NAMALWA (cell line): ENCODE results near the gene SERPINB13.

Source experiments
- DNase-seq: peaks from one replicate; pipeline ENCODE4 v3.0.0-alpha.2; 2015; ENCODE audit warnings: low spot score

The SERPINB13 gene, protein sequence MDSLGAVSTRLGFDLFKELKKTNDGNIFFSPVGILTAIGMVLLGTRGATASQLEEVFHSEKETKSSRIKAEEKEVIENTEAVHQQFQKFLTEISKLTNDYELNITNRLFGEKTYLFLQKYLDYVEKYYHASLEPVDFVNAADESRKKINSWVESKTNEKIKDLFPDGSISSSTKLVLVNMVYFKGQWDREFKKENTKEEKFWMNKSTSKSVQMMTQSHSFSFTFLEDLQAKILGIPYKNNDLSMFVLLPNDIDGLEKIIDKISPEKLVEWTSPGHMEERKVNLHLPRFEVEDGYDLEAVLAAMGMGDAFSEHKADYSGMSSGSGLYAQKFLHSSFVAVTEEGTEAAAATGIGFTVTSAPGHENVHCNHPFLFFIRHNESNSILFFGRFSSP

DNA sequence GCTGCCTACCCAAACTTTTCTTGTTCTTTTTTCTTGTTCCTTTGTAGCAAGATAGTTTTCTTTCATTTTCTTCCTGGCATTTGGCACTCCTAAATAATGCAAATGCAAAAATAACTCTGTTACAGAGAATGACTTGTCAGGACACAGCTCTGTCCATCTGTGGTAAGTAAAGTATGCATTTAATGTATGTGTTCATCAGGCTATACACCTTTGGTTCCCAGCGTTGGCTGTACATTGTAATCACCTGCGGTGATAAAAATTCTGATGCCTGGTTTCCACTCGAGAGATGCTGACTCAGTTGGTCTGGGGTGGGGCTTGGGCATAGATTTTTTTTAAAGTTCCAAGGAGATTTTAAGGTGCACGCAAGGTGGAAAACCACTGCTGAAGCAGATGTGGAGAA lies at the start of gene SERPINB13:
SERPINB13 (plus strand) TSS at position 378 of the 400 bp plus-strand sequence. CDS start 1,325 bp downstream, outside the sequence.
- no peak for DNase-seq

DNA sequence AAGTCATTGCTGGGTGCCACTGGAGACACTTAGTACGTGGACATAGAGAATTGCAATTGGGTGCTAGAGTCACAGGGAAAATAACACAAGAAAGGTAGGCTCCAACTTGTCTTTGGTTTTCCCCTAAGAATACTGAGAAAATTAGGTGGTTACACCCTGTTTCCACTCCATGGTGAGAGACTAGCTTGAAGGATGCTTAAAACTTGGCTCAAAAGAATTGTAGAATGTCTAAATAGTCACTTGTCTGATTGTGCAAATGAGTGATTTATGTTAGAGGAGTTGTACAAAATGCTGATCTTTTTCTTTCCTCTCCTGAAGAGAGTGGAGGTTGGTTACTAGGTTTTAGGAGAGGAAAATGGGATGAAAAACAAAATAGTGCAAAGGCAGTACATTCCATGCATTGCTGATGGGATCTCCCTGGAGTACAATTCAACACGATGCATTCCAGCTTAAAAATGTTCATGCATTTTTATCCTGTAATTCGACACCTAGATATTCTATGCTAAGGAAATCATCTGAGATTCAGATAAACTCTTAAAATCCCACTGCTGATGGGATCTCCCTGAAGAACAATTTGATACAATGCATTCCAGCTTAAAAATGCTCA lies 47.1 kb upstream of the SERPINB13 start:
- no peak for DNase-seq

DNA sequence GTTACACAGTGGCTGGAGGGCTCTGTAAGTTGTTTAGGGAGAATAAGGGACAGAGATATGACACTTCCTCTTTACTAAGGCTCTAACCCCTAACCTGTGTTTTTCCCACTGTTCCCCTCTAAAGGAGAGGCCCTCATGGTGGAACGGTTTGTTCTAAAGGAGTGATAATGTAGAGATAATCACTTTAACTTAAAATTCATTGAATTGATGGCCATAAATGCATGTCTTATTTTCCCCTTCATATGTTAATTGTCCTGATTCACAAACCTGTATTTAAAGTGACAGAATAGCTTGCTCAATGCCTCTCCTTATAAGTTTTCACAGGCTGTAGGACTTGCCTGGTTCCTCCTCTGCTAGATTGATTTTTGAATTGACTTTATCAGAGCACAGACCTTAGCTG lies 45.1 kb upstream of the SERPINB13 start, which contains the start of gene SERPINB12:
SERPINB12 (plus strand) TSS at position 301 of the 400 bp plus-strand sequence. CDS start 13,791 bp downstream, outside the sequence.
- DNase-seq, result no peak

DNA sequence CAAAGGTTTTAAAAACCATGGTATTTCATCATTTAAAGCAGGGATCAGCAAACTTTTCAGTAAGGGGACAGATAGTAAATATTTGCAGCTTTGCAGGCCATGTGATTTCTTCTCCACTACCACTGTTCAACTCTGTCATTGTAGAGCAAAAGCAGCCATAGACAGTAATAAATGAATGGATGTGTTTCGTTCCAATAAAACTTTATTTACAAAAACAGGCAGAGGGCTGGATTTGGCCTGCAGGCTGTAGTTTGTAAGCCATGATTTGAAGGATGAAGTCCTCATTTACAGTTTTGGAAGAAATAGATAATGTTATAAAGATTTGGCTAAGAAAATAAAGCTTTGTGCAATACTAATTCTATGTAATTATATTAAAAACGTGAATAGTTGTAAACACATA lies 43.1 kb upstream of the SERPINB13 start:
- DNase-seq, result no peak

DNA sequence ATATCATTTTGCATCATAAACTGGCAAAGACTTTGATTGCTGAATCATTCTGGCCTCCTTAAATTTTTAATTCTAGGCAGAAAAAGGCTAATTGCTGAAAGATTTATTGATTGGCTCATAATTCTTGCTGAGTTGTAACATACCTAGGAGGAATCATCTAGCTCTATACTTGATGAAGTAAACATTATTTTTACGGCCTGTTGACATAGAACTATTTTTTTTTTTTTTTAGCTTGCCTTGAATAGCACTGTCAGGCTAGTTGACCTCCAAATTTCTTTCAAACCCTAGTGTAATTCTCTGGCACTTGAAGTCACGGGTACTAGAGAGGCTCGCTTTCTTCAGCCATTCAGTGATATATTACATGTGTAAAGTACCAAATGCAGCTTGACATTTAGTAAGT lies 42.1 kb upstream of the SERPINB13 start:
- no peak for DNase-seq

DNA sequence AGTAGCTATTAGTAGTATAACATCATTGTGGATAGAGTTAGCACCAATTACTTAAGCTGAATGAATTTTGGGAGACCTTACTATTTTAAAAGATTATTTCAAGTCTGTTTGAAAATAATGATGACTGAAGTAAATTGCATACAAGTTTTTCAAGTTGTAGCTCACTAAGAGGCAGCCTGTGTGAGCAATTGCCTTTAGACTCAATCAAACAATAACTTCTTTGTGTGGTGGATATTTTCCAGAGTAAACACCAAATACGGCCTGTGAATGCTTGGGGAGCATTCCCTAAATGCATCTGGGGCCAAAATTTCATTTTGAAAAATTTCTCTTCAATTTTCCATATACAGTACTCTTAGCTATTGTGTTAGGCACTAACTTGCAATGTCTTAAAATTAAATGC lies 37.1 kb upstream of the SERPINB13 start:
- no peak for DNase-seq

DNA sequence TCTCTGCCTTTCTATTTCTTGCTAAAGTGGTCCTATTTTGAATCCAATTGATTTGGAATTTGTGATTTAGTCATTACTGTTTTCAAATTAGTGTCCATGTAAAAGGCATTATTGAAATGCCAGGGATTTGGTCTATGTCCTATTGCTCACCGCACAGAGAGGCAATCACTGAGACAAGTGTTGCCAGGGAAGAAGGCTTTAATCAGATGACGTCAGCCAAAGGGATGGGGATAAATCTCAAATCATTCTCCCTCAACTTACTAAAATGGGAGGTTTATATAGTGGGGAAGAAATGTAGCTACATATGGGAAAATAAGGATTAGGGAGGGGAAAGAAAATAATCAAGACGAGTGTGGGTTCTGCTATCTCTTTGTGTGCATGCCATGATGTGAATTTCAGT lies 35.4 kb upstream of the SERPINB13 start:
- DNase-seq, result no peak

DNA sequence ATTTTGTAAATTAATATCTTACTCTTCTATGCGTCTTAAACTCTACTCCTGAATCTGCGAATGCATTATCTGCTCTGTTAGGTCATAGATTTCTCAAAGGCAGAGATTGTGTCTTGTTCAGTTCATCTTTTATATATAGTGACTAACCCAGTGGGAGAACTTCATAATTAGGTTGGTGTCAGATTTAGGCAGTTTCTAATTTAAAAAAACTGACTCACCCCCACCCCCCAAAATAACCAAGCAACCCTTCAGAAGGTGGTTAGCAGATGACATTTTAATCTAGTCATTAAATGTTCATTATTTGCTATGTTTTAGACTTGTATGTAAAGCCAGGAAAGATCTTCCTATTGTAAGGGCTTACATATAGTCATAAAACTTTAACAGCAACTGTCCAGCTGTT lies 34.6 kb upstream of the SERPINB13 start:
- DNase-seq, result no peak

DNA sequence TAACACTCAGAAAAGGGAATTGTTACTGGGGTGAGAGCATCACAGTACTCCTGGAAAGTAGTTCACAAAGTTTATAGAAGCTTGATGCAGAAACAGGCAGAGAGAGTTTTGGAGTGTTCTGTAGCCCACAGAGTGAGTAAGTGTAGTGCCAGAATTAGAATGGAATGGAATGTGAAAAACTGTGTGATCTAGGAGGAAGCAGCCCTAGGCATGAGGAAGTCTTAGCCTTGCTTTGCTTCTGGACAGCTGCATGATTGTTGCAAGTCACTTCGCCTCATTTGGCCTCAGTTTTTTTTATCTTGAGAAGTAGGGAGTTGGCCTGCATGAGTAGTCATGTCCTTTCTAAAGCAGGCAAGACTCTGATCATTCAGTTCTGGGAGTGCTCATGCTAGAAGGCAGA lies 34.1 kb upstream of the SERPINB13 start:
- no peak for DNase-seq

DNA sequence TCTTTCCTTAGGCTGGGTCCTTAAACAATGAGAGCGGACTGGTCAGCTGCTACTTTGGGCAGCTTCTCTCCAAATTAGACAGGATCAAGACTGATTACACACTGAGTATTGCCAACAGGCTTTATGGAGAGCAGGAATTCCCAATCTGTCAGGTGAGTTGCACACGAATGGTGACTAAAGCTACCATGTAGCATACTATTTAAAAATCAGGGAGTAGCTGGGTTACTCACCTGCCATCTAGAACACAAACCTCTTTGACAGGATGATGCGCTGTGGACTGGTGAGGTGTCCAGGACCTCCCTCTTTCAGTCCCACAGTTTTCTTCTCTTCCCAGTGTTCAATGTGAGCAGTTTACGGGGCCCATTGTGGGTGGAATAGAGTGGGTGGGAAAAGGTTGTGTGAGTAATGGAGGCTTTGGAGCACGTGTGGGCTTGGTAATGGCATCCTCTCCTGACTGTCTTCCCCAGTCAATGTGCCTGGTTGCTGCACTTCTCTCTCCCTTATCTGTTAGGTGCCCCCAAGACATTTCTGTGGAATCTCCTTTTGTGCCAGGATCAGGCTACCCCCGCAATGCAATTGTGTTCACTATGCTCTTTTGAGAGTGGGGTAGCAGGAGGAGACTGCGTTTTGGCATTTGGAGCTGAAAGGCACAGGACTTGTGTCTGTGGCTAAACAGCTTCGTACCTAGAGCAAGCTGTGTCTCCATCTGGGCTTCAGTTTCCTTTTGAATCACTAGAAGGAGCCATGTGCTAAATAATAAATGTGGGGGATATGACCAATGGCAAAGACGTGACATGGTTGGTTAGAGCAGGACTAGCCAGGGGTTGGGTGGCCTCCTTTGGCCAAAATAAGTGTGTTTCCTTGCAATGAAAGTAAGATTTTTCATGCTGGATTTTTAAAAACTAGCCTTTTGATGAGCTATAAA lies 27.3 kb upstream of the SERPINB13 start:
- DNase-seq, result no peak

DNA sequence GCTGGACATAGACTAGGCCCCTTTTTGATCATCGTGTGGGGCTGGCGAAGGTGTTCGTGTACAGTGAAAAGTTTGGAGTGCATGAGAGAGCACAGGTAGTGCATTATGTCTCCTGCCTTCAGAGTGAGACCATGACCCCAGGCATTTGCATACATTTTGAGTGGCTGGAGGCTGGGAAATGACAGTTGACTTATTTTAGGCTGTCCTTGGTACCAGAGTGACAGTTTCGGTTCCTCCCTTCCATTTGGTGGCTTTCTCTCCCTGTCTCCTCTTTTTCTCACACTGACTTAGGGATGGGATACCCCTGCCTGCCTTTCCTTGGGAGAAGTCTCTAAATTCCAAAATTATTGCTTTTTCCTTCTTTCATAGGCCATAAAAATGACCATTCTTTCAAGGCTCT lies 24.9 kb upstream of the SERPINB13 start:
- peak; percentile 38 for DNase-seq

DNA sequence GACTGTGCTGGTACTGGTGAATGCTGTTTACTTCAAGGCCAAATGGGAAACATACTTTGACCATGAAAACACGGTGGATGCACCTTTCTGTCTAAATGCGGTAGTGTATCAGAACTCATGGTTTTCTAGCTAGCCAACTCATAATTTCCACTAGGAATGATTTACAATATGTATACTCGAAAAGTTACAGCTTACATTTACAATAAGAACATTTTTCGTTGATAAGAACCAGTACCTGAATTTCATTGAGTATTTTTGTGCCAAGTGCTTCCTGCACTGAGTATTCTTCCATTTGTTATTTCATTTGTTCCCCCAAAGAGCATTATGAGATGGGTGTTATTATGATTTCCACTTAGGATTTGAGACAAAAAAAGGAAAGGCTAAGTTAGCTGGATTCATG lies 23.1 kb upstream of the SERPINB13 start:
- no peak for DNase-seq

DNA sequence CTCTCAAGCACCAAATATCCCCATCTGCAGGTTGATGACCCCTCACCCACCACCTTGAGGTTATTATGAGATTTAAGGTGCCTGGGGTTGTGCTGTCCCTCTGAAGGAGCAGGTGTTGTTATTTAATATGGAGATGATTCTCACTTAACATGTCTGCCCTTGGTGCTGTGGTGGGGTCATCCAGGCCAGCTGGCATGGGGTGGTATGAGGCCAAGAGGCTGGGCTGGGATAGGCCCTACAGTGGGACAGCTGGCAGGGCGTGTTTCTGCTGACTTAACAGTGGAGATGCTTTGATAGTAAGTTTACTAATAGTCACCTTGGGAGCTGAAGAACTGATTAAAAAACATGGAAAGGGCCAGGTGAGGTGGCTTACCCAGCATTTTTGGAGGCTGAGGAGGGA lies 22.6 kb upstream of the SERPINB13 start:
- DNase-seq, result no peak

DNA sequence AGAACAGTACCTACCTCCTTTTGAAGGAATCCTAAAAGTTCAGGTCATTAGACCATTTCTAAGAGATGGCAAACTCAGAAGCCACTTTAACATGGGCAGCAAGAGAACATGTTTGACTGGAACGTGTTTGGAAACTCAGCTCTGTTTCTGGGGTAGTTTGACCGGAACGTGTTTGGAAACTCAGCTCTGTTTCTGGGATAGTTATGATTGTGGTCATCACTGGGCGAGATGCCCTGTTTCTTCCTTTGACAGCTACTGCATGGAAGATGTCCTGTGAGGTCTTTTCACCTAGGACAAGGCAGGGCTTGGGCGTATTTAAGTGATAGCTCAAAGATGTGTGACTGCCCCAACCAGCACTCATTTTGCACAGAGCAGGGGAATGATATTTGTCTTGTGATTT lies 19.9 kb upstream of the SERPINB13 start:
- DNase-seq, result no peak

DNA sequence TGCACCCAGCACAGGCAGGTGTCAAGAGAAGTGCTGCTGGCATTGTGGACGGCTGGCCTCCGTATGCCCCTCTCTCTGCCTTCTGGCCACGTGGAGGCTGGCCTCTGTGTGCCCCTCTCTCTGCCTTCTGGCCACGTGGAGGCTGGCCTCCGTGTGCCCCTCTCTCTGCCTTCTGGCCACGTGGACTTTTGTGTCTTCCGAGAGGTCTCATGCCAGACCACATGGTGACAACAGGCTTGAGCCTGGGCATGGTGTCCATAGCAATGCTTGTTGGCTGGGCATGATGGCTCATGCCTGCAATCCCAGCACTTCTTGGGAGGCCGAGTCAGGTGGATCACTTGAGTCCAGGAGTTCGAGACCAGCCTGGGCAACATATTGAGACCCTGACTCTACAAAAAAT lies 19.3 kb upstream of the SERPINB13 start:
- DNase-seq, result no peak

DNA sequence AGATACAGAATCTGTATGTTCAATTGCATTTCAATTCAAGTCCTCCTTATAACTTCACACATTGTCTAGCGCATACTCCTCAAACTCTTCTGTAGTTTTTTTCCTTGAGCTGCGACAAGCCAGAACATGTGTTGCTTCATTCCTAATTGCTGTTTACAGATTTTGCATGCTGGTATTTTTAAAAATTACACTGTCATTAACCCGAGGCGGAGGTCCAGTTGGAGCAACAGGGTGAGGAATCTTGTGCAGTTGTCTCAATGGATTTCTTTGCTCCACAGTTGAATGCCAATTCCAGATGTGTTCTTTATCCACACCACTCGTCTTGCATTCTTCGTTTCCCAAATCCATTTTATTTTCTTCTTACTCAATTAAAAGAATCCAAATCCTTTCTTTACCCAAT lies 16.4 kb upstream of the SERPINB13 start:
- no peak for DNase-seq

DNA sequence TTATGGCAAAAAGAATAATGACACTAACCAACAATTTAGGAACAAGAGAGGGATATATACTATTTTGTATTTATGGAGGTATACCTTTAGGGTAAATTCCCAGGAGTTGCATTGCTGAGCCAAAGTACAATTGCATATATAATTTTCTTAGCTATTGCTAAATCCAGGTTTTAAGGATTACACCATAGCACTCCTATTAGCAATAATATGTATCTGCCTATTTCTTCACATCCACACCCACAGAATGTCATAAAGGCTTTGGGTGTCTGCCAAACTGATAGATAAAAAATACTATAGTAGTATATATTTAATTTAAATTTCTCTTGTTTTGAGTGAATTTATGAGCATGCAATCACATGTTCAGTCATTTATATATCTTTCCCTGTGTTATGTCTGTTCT lies 11.5 kb upstream of the SERPINB13 start:
- DNase-seq, result no peak

DNA sequence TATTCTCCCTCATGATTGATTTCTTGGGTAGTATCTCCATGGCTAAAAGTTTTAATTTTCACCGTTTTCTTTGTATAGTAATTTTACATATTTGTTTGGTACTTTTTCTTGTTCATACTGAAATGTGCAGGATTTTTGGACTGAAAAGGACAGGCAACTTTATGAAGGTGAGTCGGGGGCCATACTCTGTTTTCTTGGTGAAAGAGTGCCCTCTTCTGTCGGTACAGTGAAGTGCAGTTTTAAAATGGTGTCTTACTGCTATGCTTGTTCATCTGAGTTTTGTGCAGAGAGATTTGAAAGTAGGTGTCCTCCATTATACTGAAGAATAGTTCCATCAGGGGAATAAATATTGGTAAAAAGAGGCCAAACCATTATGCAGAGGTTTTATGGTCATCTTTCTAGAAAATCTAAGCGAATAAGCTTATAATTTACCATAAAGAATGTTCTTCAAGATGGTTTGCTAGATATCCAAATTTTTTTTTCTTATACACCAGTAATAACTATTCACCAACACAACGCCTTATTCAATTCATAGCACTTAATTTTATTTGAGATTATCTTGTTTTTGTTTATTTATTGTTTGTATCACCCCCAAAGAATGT lies 8.7 kb upstream of the SERPINB13 start:
- DNase-seq, result peak; percentile 77

DNA sequence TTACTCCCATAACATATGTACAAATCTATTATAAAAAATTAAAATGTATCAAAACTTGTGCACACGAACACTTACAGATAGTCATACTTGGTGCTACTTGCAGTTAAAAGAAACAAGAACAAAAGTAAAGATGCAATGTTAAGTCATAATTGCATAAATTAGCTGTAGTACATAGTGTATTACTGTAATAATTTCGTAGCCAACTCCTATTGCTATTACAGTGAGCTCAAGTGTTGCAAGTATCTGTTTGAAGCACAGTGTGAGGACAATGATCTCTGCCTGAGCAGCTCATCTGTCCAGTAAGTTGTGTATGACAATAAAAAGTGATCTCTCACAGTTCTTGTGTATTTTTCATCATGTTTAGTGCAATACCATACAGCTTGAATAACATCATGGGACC lies 7.5 kb upstream of the SERPINB13 start:
- DNase-seq, result no peak

DNA sequence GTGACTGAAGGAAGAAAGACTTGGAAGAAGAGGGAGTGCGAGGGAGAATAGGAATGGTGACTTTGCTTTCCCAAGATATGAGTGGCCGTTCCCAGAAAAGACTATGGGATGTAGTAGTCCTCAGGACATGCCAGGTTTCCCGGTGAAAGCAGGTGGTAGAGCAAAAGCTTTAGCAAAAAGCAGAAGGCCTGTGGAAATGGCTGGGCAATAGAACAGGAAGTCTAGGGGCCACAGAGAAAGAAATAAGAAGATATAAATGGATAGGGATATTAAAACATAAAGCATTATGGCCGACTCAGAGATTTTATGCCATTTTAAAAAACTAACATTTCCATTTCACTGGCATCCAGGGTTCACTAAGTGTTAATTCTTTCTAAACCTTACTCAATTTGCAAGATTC lies 1.2 kb upstream of the SERPINB13 start:
- DNase-seq, result no peak

DNA sequence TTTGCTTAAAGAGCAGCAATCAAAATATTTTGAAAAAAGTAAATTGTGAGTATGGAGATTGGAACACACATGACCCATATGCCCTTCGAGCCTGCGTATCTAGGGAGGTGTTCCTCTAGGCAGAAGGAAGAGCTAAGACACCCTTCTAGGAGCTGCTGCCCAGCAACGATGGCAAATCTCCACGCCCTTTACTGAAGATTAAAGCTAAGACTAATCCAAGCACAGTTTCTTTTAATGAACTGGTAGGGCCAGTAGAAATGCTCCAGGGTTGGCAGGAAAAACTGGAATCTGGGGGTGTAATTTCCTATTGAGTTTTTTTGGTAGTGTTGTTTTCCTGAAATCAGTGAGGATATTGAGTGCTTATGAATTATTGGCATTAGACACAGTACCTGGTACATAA lies 712 bp upstream of the SERPINB13 start:
- no peak for DNase-seq

DNA sequence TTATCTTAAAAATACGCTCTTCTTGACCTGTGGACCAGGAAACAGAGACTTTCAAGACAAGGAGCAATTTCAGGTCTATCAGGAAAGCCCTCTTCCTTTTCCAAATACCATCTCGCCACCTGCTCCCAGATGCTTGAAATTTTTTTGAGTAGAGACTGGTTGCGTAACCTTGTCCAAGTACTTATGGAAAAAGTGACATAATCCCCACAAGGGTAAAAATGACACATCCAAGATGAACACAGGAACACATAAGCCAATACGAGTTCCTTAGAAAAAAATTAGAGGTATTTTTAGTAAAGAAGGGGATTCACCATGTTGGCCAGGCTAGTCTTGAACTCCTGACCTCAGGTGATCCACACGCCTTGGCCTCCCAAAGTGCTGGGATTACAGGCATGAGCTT lies 1.8 kb downstream of the SERPINB13 start:
- DNase-seq, result no peak
